Measurements from ENCODE around the gene ALOXE3.
"Not testable (repeated sequence)": the region's sequence is repeated elsewhere in the genome, so short reads cannot be mapped to it uniquely, and the experiment has no call there.

The ALOXE3 gene

DNA sequence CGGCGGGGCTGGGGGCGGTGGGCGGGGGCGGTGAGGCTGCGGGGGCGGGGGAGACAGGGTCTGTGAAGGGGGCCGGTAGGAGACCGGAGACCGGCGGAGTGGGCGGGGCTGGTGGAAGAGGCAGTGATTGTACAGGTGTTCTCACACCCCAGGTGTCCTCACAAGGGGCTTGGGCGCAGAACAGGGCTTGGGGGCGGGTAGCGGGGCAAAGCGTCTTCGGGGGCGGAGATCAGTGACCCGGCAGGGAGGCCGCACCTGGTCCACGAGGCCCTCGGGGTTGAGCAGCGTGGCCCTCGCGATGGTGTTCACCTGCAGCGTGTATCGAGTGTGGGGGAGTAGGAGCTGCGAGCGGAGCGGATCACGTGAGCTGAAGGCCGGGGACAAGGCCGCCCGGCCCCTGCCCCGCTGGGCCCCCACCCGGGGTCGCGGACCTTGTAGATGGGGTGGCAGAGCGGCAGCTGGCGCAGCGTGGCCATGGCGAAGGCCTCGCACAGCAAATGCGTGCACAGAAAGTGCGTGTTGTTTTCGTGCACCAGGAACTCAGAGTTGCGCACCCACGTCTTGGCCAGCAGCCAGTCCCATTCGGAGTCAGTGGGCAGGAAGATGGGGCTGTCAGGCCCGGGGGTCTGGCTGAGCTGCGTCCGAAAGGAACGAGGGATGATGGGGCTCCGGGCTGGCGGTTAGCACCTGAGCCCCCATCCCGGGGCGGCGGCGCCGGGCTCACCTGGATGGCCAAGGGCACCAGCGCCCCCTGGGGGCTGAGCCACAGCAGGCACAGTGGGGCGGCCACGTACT is 8.5 kb downstream of the ALOXE3 start:
- H3K4me3 ChIP-seq (replicated peaks; ENCODE audit: low read depth, low read length), result no peak overlapping the region
- TF ChIP-seq, protein P1, sequence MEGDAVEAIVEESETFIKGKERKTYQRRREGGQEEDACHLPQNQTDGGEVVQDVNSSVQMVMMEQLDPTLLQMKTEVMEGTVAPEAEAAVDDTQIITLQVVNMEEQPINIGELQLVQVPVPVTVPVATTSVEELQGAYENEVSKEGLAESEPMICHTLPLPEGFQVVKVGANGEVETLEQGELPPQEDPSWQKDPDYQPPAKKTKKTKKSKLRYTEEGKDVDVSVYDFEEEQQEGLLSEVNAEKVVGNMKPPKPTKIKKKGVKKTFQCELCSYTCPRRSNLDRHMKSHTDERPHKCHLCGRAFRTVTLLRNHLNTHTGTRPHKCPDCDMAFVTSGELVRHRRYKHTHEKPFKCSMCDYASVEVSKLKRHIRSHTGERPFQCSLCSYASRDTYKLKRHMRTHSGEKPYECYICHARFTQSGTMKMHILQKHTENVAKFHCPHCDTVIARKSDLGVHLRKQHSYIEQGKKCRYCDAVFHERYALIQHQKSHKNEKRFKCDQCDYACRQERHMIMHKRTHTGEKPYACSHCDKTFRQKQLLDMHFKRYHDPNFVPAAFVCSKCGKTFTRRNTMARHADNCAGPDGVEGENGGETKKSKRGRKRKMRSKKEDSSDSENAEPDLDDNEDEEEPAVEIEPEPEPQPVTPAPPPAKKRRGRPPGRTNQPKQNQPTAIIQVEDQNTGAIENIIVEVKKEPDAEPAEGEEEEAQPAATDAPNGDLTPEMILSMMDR (IDR thresholded peaks at IDR 0.05; ENCODE audit: low read depth, low read length, missing control alignments), result peak; percentile 79
- DNase-seq (ENCODE audit: extremely low read depth, low read depth), result no peak

- no peak overlapping the region for H3K4me3 ChIP-seq (replicated peaks; ENCODE audit: low read depth, low read length)
- DNase-seq (ENCODE audit: extremely low read depth, low read depth), result no peak
- TF ChIP-seq, protein P1 (IDR thresholded peaks at IDR 0.05; ENCODE audit: low read depth, low read length, missing control alignments), result no peak
Measured at GRCh38 chr17:8108972-8109660, 9.2 kb downstream of the ALOXE3 start.

GRCh38 chr17:8106980-8107379 is 11.3 kb downstream of the ALOXE3 start:
- not testable (repeated sequence) for DNase-seq (ENCODE audit: extremely low read depth, low read depth); H3K4me3 ChIP-seq (replicated peaks; ENCODE audit: low read depth, low read length)

DNA sequence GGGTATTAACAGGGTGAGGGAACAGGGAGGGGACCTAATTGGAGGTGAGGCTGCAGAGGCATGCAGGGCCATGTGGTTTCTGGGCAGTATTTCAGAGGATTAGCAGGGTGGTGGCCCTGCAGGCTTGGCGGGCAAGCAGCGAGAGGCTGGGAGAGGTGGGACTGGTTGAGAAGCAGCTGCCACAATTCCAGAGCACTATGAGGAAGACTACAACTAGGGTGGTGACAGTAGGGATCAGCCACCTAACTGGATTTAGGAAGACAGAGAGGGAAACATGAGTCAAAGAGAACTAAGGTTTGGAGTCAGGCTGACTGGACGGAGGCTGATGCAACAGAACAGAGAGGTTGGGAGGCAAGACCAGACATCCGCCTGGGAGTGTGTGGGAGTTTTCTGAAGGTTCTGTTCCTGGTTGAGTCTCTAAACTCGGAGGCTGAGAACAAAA is 12.3 kb downstream of the ALOXE3 start:
- TF ChIP-seq, protein P1 (IDR thresholded peaks at IDR 0.05; ENCODE audit: low read depth, low read length, missing control alignments), result no peak
- no peak for DNase-seq (ENCODE audit: extremely low read depth, low read depth)
- H3K4me3 ChIP-seq (replicated peaks; ENCODE audit: low read depth, low read length), result no peak overlapping the region

DNA sequence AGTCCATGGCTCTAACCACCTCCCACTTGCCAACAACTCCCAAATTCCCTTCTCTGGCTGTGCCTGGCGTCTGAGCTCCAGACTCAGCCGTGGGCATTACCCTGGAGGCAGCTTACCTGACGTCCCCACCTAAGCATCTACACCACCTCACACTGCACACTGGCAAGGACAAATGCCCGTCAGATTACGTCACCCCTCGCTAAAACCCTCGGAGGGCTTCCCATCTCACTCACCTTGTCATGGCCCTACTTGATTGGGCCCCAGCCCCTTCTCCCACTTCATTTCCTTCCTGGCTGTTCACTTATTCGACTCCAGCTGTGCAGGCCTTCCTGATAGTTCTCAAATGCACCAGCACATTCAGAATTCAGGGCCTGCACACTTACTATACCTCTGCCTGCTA is 13.4 kb downstream of the ALOXE3 start:
- DNase-seq (ENCODE audit: extremely low read depth, low read depth), result no peak
- TF ChIP-seq, protein P1 (IDR thresholded peaks at IDR 0.05; ENCODE audit: low read depth, low read length, missing control alignments), result no peak
- no peak overlapping the region for H3K4me3 ChIP-seq (replicated peaks; ENCODE audit: low read depth, low read length)

- TF ChIP-seq, protein P1 (IDR thresholded peaks at IDR 0.05; ENCODE audit: low read depth, low read length, missing control alignments), result no peak
- H3K4me3 ChIP-seq (replicated peaks; ENCODE audit: low read depth, low read length), result no peak overlapping the region
- DNase-seq (ENCODE audit: extremely low read depth, low read depth), result no peak
Measured at GRCh38 chr17:8103549-8103948, 14.8 kb downstream of the ALOXE3 start.

DNA sequence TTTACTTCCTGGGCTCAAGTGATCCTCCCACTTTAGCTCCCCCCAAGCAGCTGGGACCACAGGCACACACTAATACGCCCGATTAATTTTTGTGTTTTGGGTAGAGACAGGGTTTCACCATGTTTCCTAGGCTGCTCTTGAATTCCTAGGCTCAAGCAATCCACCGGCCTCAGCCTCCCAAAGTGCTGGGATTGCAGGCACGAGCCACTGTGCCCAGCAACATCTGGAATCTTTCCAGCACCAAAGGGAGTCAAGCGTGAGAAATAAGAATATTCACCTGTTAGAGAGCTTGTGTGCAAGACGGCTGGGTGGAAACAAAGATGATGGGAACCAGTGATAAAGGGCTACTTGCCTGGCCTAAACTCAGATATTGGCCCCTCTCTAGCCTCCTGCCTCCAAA is 16.6 kb downstream of the ALOXE3 start:
- H3K4me3 ChIP-seq (replicated peaks; ENCODE audit: low read depth, low read length), result no peak overlapping the region
- no peak for DNase-seq (ENCODE audit: extremely low read depth, low read depth)
- TF ChIP-seq, protein P1 (IDR thresholded peaks at IDR 0.05; ENCODE audit: low read depth, low read length, missing control alignments), result no peak

All from HFF-Myc (cell line).